Tracheal epithelial cell (primary cell): ENCODE measurements around the gene KPNA2. TPM values are rescaled to one million over a fixed set of nuclear protein-coding genes. Genes with fewer than 3 reads are reported as not detected.

ENCODE experiments used
- total RNA-seq: library from RNA; depleted of rRNA; stranded (reverse); fragments of >200 nt; gene quantifications from 2 replicates; pipeline ENCODE4 v1.2.1, GENCODE V29; 2014

The KPNA2 gene
- total RNA-seq = 17.9 and 58.6 TPM in 2 replicates

DNA sequence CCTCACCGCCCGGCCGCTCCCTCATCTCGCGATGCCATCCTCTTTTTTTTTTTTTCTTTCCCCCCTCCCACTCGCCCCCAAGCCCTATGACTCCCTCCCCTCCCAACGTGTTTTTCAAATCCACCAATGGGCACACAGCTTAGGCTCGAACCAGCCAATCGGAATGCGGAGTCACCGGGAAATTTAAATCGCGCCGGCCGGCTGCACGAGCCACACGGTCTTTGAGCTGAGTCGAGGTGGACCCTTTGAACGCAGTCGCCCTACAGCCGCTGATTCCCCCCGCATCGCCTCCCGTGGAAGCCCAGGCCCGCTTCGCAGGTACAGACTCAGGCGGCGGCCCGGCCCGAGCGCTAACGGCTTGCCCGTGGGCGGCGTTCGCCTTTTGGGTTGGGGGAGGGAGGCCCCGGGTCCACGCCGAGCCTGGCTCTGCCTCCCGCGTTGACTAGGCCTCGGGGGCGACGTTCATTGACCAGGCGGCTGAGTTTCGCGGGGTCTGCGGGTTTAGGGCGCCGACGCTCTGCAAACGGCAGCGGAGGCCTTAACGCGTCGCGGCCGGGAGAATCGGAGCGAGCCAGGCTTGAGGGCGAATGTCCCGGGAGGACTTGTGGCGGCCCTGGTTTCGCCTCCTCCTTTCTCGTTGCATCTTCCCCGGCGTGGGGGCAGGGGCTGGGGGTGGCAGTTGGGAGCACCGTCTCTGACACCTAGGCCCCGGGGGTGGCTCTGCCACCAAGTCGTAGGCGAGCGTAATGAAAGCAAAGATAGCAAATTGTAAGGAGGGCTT lies at the start of gene KPNA2:
KPNA2 (plus strand) TSS at position 213 of the 781 bp plus-strand sequence. CDS start 1,398 bp downstream, outside the sequence.

DNA sequence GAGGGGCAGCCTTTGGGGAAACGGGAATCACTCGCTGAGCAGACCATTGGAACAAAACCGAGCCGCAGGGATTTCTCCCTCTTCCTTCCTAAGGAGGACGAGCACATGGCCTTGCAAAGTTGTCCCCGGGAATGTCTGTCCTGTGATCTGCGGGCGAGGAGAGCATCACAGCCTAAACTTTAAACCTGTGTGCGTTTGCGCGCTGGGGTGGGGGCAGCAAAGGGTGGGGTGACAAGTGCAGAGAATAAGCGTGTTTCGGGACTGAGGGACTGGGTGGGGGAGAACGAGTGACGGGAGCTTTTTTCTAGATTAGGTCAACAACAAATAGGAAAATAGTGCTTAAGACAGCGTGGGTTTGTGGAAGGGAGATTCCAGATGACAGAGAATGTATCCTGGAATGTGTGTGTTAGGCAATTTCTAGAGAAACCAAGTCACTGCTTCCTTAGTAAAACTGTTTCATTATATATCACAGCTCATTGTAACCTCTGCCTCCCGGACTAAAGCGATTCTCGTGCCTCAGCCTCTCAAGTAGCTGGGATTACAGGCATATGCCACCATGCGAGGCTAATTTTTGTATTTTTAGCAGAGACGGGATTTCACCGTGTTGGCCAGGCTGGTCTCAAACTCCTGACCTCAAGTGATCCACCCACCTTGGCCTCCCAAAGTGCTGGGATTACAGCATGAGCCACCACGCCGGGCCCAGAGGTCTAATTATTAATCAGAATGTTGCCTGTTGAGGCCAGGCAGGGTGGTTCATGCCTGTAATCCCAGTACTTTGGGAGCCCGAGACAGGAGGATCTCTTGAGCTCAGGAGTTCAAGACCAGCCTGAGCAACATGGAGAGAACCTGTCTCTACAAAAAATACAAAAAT lies 39.0 kb upstream of the KPNA2 start, which contains the start of gene C17orf58:
C17orf58 (minus strand) TSS at position 169 of the 871 bp plus-strand sequence. CDS start 271 bp downstream, outside the sequence.

Other genes starting within 250 kb of the KPNA2 start
- 22.2 and 22.4 TPM in 2 replicates for gene BPTF, start 210.2 kb upstream of the KPNA2 start, total RNA-seq
- 9.6 and 10.6 TPM in 2 replicates for gene C17orf58, start 39.3 kb upstream of the KPNA2 start, total RNA-seq
- gene AMZ2, start 212.3 kb downstream of the KPNA2 start, total RNA-seq = 92.8 and 123 TPM in 2 replicates